Measurements from ENCODE around the gene KCNJ2.

The KCNJ2 gene

DNA sequence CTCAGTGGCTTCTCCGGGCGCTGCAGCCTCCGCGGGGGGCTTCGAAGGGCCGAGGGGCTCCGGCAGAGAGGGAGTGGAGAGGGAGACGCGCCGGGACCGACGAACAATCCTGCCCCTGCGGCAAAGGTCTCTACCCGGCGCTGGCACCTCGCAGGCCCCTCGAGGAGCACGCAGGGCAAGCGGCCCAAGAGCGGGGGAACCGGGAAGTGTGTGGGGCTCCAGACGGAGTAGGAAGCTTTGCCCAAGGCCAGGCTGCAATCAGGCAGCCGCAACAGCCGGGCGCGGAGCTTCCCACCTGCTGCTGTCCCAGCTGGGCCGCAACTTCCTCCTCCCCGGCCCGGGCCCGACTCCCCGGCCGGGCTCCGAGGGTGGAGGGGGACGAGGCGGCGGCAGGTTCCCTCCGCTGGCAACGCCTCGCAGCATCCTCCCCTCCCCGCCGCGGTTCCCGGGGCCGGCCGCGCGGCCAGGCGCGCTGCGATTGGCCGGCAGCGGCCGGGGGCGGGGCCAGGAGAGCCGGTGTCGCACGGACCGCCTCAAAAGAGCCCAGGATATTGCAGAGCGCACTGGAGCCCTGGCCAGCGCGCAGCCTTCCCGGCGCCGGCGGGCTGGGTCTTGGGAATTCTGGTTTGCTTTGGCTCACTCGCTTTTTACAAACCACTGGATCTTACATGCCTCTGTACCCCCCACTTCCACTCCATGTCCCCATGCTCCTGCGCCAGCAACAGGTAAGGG is at the start of gene KCNJ2:
Gene KCNJ2, plus strand, starts transcription at position 556 of the 732 bp plus-strand sequence. CDS start 5,508 bp downstream, outside the sequence.
- peak; percentile 29 for DNase-seq

GRCh38 chr17:70119545-70119944 is 49.8 kb upstream of the KCNJ2 start:
- no peak for DNase-seq

DNA sequence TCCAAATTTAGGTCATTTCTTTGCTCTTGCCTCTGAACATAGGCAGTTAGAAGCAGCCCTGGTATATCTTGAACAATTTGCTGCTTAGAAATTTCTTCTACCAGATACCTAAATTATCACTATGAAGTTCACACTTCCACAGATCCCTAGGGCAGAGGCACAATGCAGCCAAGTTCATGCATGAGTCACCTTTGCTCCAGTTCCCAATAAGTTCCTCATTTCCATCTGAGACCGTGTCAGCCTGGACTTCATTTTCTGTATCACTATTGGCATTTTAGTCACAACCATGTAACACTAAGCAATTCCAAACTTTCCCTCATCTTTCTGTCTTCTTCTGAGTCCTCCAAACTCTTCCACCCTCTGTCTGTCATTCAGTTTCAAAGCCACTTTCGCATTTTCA is 49.3 kb upstream of the KCNJ2 start:
- DNase-seq: no peak

DNA sequence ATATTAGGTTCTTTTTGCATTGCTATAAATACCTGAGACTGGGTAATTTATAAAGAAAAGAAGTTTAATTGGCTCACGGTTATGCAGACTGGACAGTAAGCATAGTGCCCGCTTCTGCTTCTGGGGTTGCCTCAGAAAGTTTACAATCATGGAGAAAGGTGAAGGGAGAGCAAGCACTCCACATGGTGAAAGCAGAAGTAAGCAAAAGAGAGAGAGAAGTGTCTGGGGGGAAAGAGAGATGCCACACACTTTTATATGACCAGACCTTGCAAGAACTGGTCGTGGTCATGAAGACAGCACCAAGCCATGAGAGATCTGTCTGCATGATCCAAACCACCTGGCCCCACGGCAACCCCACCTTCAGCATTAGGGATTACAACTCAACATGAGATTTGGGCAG is 48.9 kb upstream of the KCNJ2 start:
- DNase-seq: no peak

- DNase-seq: no peak
Measured at GRCh38 chr17:70121126-70121525, 48.2 kb upstream of the KCNJ2 start.

DNA sequence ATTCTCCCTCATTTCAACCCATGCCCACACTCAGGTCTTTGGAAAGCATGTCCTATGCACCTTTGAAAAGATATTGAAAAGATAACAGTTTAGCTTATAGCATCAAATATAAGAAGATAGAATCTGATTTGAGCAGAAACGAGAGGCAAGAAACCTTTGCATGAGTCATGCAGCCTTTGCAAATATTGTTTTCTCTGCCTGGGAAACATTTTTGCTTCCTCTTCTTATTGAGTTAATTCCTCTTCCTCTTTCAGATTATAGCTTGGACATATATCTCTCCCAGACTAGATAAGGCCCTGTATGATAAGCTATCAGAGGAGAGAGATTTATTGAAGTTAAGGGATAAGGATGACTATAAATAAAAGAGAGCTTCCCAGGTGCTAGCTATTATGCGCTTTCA is 46.1 kb upstream of the KCNJ2 start:
- DNase-seq: no peak

- DNase-seq: no peak
Measured at GRCh38 chr17:70124723-70125122, 44.6 kb upstream of the KCNJ2 start.

GRCh38 chr17:70127221-70127873 is 42.0 kb upstream of the KCNJ2 start:
- DNase-seq: no peak

DNA sequence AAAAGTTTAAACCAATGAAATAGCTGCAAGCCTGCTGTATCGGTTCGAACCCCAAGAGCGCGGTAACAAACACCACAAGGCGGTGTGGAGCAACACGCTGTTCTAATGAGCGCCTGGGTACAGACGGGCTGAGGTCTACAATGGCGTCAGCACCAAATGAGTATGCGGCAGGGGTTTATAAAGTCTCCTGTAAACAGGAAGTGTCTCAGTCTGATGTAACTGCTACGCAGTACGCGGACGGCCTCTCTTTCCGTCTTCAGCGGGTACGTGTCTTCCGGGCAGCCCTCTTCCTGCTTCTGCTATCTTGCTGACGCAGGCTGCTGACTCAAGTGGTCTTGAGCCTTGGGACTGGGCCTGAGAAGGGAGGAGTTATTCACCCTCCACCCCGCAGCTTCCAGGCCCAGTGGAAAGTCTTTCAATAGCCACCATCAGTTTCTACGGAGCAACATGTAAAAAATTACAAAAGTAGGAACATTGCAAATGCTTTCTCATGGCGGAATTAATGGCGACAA is 40.5 kb upstream of the KCNJ2 start:
- DNase-seq: no peak

DNA sequence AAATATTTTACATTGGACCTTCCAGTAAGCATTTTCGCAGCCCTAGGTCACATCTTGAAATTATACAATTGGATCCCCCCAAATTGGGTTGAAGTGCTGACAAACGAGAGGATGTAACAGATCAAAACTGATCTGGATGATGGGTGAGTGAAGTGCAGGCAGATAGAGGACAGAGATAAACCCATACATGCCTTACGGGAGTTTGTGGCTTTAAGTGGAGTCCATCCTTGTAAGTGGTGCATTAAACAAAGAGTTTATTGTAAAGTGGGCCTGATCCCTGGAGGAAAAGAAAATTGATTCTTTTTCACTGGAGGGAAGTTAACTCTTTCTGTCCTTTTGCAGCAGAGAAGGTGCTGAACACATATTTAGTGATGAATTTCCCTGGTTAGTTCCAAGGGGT is 39.0 kb upstream of the KCNJ2 start:
- no peak for DNase-seq

- DNase-seq: no peak
Measured at GRCh38 chr17:70132505-70132904, 36.8 kb upstream of the KCNJ2 start.

DNA sequence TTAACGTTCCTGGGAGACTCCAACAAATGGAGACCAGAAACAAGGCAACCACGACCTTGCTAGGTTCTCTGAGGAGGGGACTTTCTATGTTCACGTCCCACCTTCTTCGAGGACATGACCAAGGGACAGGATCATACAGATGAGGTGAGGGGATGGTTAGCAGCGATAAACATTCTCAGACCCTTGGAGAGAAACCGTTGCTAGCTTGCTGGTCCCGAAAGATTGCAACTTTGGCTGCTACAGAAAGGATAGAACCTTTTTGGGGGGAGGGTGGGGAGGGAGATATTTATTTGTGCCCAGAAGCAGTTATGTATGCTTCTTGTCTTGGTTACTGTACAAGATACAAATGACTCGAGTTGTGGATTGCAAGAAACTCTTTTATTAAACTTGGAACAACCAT is 35.3 kb upstream of the KCNJ2 start:
- no peak for DNase-seq

DNA sequence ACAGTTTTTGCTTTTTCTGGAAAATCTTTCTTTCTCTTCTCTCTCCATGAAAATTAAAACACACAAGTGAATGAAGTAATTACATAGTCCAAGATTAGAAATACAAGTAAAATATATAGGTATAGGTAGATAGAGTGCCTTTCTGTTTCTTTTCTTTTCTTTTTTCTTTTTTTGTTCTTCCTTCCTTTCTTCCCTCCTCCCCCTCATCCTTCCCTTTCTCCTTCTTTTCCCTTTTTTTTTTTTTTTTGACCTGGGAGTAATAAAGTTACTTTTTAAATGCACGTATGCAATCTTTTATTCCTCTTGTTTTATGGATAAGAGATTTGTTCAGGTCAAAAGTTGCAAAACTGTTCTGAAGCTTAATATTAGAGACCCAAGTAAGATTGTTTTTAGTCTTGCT is 34.6 kb upstream of the KCNJ2 start:
- DNase-seq: no peak

GRCh38 chr17:70136131-70136530 is 33.2 kb upstream of the KCNJ2 start:
- no peak for DNase-seq

DNA sequence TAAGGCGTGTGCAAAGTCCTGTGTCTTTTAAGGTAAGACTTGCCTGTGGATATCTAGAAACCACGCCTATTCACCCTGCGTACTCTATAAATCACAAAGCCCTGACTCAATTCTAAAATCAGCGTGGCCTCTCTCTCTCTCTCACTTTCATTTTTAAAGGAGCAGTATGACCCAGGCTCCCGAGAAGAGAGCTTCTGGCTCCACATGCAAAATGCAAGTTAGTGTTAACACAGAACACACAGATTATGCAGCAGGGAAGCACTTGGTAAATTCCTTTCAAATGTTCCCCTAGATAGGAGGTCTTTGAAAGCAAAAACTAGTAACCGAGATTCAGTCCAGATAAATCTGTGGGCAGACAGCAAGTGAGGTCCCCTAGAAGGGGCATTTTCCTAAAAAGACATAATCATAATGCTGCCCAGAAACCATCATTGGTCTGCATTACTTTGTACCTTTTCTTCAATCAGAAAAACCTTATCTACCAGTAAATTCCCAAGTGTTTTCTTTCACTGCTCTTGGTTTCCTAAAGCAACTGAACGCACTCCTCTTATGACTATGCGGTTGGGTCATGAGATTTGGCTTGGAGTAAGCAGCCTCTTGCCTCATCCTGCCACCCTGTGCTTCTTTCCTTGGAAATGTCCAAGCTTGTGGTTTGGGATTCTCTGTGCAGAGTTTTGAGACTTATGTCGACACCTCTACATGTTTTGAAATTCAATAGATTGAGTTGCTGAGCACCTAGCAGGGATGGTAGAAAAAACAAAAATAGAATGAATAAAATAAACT is 31.7 kb upstream of the KCNJ2 start:
- DNase-seq: peak; percentile 31

DNA sequence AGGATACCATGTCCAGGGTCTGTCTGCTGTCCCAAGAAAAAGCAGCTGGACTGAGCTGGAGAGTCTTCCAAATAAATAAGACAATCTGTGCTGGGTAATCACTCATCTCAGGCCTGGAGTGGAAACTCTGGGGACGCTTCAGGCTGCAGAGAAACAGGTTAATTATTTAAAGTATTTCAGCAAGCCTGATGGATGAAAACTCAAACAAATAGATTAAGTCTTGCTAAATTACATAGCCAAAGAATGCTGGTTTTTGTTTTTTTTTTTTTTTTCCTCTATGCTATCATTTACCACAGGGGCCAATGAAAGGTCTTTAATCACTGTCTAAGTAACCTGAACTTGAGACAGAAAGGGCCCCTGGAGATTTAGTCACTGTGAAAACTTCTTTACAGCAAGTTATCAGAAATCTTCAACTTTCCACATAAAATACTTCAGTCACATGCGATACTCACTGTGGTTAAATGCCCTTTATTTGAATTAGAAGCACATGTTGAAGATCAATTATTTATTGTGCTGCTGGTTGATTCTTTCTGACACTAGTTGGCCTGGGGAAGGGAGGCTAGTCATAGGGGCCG is 31.0 kb upstream of the KCNJ2 start:
- DNase-seq: no peak

- DNase-seq: no peak
Measured at GRCh38 chr17:70139449-70139993, 29.8 kb upstream of the KCNJ2 start.

DNA sequence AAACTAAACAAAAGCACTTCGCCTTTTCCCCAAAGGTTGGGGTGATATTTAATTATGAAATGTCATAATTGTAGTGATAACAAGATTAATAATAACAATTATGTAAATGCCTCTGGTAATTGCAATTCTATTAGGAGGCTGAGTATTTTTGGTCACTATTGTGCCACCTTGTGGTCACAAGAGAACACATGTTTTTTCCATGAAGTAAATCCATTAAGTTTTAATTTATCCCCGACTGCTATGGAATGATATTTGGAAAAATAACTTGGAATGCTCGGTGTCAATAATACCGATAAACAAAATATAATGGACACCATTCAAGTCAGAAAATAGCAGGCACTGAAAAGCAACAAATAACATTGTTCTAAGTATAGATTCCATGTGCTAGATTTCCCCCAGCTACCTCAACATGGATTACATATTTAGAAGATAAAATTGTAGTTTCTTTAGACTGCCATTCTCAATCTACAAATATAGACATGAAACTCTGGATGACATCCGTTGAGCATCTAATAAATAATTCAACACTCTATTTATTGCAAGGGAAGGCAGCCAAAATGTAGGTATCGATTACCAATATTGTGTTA is 25.0 kb upstream of the KCNJ2 start:
- no peak for DNase-seq

GRCh38 chr17:70153210-70153609 is 16.1 kb upstream of the KCNJ2 start:
- no peak for DNase-seq

- no peak for DNase-seq
Measured at GRCh38 chr17:70157151-70157550, 12.2 kb upstream of the KCNJ2 start.

DNA sequence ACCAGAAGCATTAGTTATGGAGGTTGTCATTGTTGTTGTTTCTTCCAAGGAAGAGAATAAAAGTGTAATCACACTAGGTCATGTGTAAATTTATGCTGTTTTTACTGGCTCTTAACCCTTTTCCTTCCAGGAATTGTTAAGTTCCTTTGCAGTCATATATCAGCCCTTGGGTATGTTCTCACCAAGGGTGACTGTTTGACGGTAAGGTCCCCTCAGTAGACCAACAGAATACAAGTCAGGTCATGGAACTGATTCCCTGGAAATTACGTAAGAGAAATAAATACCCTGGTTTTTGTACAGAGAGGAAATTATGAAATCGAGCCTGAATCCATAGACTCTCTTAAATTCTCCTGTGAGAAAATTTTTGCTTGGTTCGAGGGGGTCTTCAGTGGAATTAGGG is 11.2 kb upstream of the KCNJ2 start:
- no peak for DNase-seq

DNA sequence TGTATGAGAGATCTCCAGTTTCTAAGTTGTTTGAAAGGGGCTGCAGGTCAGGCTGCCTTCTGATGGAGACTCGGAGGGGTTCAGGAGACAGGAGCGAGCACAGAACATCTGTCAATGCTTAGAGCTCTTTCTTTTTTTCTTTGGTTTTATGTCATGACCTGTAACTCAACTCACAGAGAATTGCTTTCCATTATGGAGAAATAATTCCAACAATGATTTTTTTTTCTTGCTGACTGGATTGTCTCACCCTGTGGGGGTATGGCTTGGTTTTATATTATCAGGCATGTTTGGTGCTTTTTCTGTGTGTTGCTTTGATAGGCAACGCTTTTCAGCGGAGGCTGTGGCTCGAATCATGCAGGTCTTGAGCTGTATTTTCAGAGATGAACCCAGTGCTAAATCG is 10.7 kb upstream of the KCNJ2 start:
- DNase-seq: no peak

DNA sequence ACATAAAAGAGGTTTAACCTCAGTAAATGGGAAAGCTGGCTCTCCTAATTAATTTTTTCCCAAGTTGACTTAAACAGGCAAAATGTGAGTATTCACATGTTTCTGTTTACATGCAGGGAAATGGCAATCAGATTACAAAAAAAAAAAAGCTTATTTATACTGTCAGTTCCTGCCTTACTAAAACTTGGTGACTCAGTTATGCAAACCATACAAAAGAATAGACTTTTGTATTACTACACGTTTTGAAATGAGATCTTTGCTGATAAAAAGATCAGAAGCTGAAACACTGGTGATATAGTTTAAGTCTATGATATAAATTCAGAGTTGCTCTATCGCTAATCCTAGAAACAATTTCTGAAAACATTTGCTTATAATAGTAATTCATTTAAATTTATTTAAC is 9.4 kb upstream of the KCNJ2 start:
- DNase-seq: no peak
